Measurements from ENCODE around the gene MTMR1.

DNA sequence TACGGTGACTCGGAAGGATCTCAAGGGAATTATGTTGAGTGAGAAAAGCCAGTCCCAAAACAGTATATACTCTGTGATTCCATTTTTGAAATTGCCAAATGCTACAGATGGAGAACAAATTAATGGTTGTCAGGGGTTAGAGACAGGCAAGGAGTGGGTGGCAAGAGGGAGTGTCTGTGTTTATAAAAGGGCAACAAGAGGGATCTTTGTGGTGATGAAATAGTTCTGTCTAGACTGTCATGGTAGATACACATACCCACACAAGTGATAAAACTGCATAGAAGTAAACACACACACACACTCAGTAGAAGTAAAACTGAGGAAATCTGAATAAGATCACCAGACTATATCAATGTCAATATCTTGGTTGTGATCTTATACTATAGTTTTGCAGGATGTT, 112.5 kb downstream of the MTMR1 start:
- TF ChIP-seq, protein P1, sequence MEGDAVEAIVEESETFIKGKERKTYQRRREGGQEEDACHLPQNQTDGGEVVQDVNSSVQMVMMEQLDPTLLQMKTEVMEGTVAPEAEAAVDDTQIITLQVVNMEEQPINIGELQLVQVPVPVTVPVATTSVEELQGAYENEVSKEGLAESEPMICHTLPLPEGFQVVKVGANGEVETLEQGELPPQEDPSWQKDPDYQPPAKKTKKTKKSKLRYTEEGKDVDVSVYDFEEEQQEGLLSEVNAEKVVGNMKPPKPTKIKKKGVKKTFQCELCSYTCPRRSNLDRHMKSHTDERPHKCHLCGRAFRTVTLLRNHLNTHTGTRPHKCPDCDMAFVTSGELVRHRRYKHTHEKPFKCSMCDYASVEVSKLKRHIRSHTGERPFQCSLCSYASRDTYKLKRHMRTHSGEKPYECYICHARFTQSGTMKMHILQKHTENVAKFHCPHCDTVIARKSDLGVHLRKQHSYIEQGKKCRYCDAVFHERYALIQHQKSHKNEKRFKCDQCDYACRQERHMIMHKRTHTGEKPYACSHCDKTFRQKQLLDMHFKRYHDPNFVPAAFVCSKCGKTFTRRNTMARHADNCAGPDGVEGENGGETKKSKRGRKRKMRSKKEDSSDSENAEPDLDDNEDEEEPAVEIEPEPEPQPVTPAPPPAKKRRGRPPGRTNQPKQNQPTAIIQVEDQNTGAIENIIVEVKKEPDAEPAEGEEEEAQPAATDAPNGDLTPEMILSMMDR (IDR thresholded peaks at IDR 0.05; ENCODE audit: poor library complexity), result no peak
- TF ChIP-seq EZH2 (IDR thresholded peaks at IDR 0.05; ENCODE audit: borderline replicate concordance), result no peak
